HCT116 (cell line): Measurements from ENCODE around the gene C1orf53.

Source experiments
- EZH2 ChIP-seq: fragments of 200-600 bp; sonication (generic); IDR thresholded peaks from 2 replicates; pipeline ENCODE4 v1.6.1; 2017; ENCODE audit warnings: antibody characterized with exemption, mixed run types
- EZH2phosphoT487 ChIP-seq: fragments of 200-600 bp; IDR thresholded peaks from 2 replicates; pipeline ENCODE4 v1.6.1; 2018; ENCODE audit warnings: antibody characterized with exemption, borderline replicate concordance
- JUND ChIP-seq: IDR thresholded peaks from 2 replicates; pipeline ENCODE4 v1.6.1; 2012
- POLR2A ChIP-seq: IDR thresholded peaks from 2 replicates; pipeline ENCODE4 v1.7.0; 2011; ENCODE audit warnings: borderline replicate concordance; ENCODE audit not compliant: insufficient read depth, insufficient read length; ENCODE audit errors: extremely low read depth
- POLR2AphosphoS5 ChIP-seq: IDR thresholded peaks from 2 replicates; pipeline ENCODE4 v1.6.1; 2011; ENCODE audit warnings: mild to moderate bottlenecking, low read depth, low read length, moderate library complexity
- RAD21 ChIP-seq: IDR thresholded peaks from 2 replicates; pipeline ENCODE4 v1.6.1; 2012; ENCODE audit warnings: low read depth, mild to moderate bottlenecking
- SP1 ChIP-seq: IDR thresholded peaks from 2 replicates; pipeline ENCODE4 v1.6.1; 2012; ENCODE audit warnings: low read depth
- TCF7L2 ChIP-seq: IDR thresholded peaks from 2 replicates; pipeline ENCODE4 v1.7.0; 2011; ENCODE audit warnings: borderline replicate concordance, inconsistent platforms; ENCODE audit not compliant: insufficient read depth, insufficient read length; ENCODE audit errors: extremely low read depth
- ZFX ChIP-seq: fragments of 450-650 bp; IDR thresholded peaks from 2 replicates; pipeline ENCODE4 v1.6.1; 2017
- TF ChIP-seq, protein P1 (sequence below), 3 experiments: fragments of 200-600 bp in 1 of 3; sonication (generic) in 1 of 3; IDR thresholded peaks in 2 of 3; conservative IDR thresholded peaks in 1 of 3; 2 replicates each; pipeline ENCODE4 v1.5.1; 2012 to 2017; ENCODE audit warnings: low read depth in 2 of 3, low read length in 2 of 3, antibody characterized with exemption in 1 of 3, borderline replicate concordance in 1 of 3, control low read depth in 1 of 3, mild to moderate bottlenecking in 1 of 3, mixed read lengths in 1 of 3, mixed run types in 1 of 3, moderate library complexity in 1 of 3; ENCODE audit not compliant: insufficient read depth in 1 of 3
- TF ChIP-seq, protein P2 (sequence below): IDR thresholded peaks from 2 replicates; pipeline ENCODE4 v1.6.1; 2012

DNA sequence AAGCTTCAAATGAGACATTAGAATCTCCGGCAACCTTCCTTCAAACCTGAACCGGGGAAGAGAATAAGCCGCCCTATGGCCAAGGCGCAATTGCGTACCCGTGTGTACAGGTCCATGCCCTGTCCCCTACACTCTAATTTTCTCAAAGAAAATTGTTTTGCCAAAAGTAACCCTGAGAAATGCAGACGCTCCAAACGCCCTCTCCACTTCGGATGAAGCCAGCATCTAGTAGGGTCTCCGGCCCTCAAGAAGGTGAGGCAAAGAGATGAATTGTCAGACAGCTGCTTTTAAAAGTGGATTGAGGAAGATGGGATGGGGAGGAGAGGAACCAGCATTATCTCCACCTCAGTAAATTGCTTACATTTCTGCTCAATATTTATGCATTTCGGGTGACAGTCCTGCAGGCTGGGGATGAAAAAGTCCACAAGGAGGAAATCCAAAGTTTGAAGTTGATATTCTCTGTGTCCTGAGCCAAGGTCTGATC is 14.1 kb downstream of the C1orf53 start:
- TF ChIP-seq POLR2AphosphoS5 (no peak), EZH2phosphoT487 (no peak), EZH2 (no peak), ZFX (no peak), SP1 (no peak), TCF7L2 (no peak), JUND (no peak), POLR2A (no peak), RAD21 (no peak)
- TF ChIP-seq, protein P1, sequence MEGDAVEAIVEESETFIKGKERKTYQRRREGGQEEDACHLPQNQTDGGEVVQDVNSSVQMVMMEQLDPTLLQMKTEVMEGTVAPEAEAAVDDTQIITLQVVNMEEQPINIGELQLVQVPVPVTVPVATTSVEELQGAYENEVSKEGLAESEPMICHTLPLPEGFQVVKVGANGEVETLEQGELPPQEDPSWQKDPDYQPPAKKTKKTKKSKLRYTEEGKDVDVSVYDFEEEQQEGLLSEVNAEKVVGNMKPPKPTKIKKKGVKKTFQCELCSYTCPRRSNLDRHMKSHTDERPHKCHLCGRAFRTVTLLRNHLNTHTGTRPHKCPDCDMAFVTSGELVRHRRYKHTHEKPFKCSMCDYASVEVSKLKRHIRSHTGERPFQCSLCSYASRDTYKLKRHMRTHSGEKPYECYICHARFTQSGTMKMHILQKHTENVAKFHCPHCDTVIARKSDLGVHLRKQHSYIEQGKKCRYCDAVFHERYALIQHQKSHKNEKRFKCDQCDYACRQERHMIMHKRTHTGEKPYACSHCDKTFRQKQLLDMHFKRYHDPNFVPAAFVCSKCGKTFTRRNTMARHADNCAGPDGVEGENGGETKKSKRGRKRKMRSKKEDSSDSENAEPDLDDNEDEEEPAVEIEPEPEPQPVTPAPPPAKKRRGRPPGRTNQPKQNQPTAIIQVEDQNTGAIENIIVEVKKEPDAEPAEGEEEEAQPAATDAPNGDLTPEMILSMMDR (IDR thresholded peaks at IDR 0.05 in 2 of 3, conservative IDR thresholded peaks at IDR 0.05 in 1 of 3; ENCODE audit: borderline replicate concordance in 1 of 3, insufficient read depth in 1 of 3, low read depth in 2 of 3, low read length in 2 of 3) = no peak
- TF ChIP-seq, protein P2, sequence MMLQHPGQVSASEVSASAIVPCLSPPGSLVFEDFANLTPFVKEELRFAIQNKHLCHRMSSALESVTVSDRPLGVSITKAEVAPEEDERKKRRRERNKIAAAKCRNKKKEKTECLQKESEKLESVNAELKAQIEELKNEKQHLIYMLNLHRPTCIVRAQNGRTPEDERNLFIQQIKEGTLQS = no peak
